Measurements from ENCODE around the gene BEND5. TPM values are rescaled to one million over a fixed set of nuclear protein-coding genes. Genes with fewer than 3 reads are reported as not detected.

BEND5 gene
- total RNA-seq, 2 experiments from 2014 or later = 2.0 to 2.5 TPM

DNA sequence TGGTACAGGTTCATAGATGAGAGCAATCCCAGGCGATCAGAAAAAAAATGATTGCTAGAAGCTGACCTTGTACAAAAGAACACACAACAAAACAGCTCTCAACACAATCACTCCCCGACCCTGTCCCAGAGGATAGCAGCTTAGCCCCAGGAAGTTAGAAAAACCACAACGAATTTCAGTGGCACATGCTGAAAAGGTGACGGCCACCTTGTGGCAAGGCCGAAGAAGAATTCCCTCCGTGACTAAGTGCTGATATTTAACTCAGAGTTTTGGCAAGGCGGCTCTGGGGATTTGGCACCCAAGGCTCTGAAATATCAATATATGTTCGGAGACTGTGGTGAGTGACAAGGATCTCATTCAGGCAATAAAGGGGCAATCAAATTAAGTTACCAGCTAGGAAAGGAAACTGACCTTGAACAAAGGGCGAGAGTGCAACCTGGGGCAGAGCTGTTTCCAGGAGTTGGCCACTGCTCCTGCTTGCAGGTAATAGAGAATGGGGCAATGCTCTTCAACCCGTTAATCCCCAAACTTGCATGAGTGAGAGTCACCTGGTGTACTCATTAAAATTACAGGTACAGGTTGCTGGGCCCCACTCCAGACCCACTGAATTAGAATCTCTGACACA lies 96.2 kb downstream of the BEND5 start:
- Mint-ChIP-seq H3K4me3 (no peak overlapping the region), H3K4me1 (no peaks in the 10 kb centered on the region), H3K27ac (no peak overlapping the region), H3K27me3 (no peaks in the 10 kb centered on the region), H3K9me3 (no peaks in the 10 kb centered on the region), H3K36me3 (ENCODE audit: low read depth) (no peaks in the 10 kb centered on the region)
- POLR2A ChIA-PET = no interaction called here
- CTCF ChIA-PET = no interaction called here
- no peak for DNase-seq

DNA sequence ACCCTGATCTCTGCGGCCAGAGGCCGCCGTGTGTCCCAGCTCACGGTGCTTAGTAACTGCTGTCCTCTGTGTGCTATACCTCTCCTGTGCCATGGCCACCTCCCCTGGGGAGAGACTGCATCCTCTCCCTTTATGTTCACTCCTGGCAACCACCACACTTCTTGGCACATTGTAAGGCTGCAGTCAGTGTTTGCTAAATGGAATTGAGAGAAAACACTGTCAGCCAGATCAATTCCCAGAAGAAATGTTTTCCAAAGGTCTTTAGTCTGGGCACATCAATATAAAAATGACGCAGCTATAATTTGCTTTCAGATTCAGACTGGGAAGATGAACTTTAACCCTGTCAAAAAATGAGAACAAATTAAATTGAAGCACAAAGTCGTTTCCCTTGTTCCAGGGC lies 96.8 kb downstream of the BEND5 start:
- DNase-seq = no peak
- no peaks in the 10 kb centered on the region for H3K9me3 Mint-ChIP-seq
- no peaks in the 10 kb centered on the region for H3K27me3 Mint-ChIP-seq
- ChIA-PET CTCF (no interaction called here), POLR2A (no interaction called here)
- no peaks in the 10 kb centered on the region for H3K36me3 Mint-ChIP-seq (ENCODE audit: low read depth)
- no peak overlapping the region for H3K27ac Mint-ChIP-seq
- H3K4me3 Mint-ChIP-seq = no peak overlapping the region
- no peaks in the 10 kb centered on the region for H3K4me1 Mint-ChIP-seq

DNA sequence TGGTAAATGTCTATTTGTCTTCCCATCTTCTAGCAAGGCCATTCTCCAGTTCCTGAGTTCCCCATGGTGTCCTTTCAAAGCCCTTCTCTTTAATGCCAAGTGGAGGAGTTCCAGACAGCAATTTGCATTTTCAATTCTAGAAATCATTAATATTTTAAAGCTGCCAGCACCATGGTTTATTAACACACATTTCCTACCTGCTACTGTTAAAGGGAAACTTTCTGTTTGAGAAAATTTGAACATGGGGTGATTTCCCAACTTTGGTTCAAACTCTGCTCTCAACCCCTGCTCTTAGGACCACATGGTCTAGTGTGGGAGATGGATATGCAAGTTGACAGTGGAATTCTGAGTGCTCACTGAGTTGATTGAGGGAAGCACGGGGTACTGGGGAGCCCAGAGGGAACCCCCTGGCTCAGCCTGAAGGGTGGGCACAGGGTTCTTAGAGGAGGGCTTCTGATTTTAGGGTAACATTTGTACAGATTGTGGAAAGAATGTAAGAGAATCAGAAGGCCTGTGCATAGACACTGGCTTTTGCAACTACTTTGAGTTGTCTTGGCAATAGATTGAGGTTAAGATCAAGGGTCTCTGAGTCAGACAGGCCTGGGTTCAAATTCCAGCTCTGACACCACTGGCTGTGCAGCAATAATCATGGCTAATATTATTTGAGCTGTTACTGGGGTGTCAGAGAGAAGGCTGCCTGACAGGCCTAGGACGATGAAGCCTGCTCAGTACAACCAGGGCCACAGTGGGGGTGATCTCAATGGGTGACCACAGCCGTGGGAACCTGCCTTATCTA lies 97.8 kb downstream of the BEND5 start:
- no peaks in the 10 kb centered on the region for H3K4me1 Mint-ChIP-seq
- no peaks in the 10 kb centered on the region for H3K27me3 Mint-ChIP-seq
- ChIA-PET CTCF (interaction anchor here (1.1 kb wide), 1 partner anchor 13 kb away, joined by 4 read pairs; no protein-coding TSS in a partner anchor), POLR2A (no interaction called here)
- DNase-seq = no peak
- no peaks in the 10 kb centered on the region for H3K36me3 Mint-ChIP-seq (ENCODE audit: low read depth)
- no peaks in the 10 kb centered on the region for H3K9me3 Mint-ChIP-seq
- H3K27ac Mint-ChIP-seq = no peak overlapping the region
- H3K4me3 Mint-ChIP-seq = no peak overlapping the region

Measured in activated CD4-positive, alpha-beta T cell treated with anti-CD3 and anti-CD28 coated beads, Interleukin-2, amount 10 ng/mL, durations not matched to agents 7 days and 5 days (primary cell).